Activated gamma-delta T cell (primary cell): ENCODE data around the gene PLXNA4.

Experiments used
- DNase-seq: peaks from one replicate; lab custom pipeline; 2025; lab: John Stamatoyannopoulos, UW

Gene PLXNA4

GRCh38 chr7:132261327-132262159 lies 314.7 kb downstream of the PLXNA4 start:
- no peak for DNase-seq

- DNase-seq, result no peak
Measured at GRCh38 chr7:132258231-132258630, 318.0 kb downstream of the PLXNA4 start.

GRCh38 chr7:132257253-132257652 lies 319.0 kb downstream of the PLXNA4 start:
- no peak for DNase-seq

GRCh38 chr7:132256721-132257212 lies 319.5 kb downstream of the PLXNA4 start:
- DNase-seq, result no peak

GRCh38 chr7:132255898-132256297 lies 320.4 kb downstream of the PLXNA4 start:
- no peak for DNase-seq

GRCh38 chr7:132255115-132255797 lies 321.0 kb downstream of the PLXNA4 start:
- DNase-seq, result no peak

- DNase-seq, result no peak
Measured at GRCh38 chr7:132254455-132254854, 321.8 kb downstream of the PLXNA4 start.

- DNase-seq, result no peak
Measured at GRCh38 chr7:132252793-132253100, 323.5 kb downstream of the PLXNA4 start.

GRCh38 chr7:132251327-132251659 lies 325.0 kb downstream of the PLXNA4 start:
- DNase-seq, result no peak

- no peak for DNase-seq
Measured at GRCh38 chr7:132250480-132251326, 325.6 kb downstream of the PLXNA4 start.

GRCh38 chr7:132249256-132249971 lies 326.9 kb downstream of the PLXNA4 start:
- no peak for DNase-seq

GRCh38 chr7:132248841-132249240 lies 327.4 kb downstream of the PLXNA4 start:
- DNase-seq, result no peak

- DNase-seq, result no peak
Measured at GRCh38 chr7:132247995-132248618, 328.2 kb downstream of the PLXNA4 start.

GRCh38 chr7:132246591-132246990 lies 329.7 kb downstream of the PLXNA4 start:
- DNase-seq, result no peak

- no peak for DNase-seq
Measured at GRCh38 chr7:132245539-132245938, 330.7 kb downstream of the PLXNA4 start.

- DNase-seq, result no peak
Measured at GRCh38 chr7:132244903-132245480, 331.3 kb downstream of the PLXNA4 start.

- DNase-seq, result no peak
Measured at GRCh38 chr7:132243463-132243862, 332.8 kb downstream of the PLXNA4 start.

GRCh38 chr7:132243051-132243450 lies 333.2 kb downstream of the PLXNA4 start:
- DNase-seq, result no peak

GRCh38 chr7:132242192-132242812 lies 334.0 kb downstream of the PLXNA4 start:
- no peak for DNase-seq

GRCh38 chr7:132240821-132241422 lies 335.3 kb downstream of the PLXNA4 start:
- no peak for DNase-seq
